Left renal pelvis (tissue), 4 donors: Measurements from ENCODE around the gene BAX. TPM values are rescaled to one million over a fixed set of nuclear protein-coding genes. Genes with fewer than 3 reads are reported as not detected.

Experiments used
- DNase-seq, 4 donors: peaks; one replicate each; pipeline ENCODE4 v3.0.0-alpha.2; 2013; ENCODE audit warnings: low read depth in 4 of 4, low spot score in 3 of 4
- polyA plus RNA-seq, 4 donors: library from polyadenylated mRNA; unstranded; fragments of 120-200 nt; gene quantifications; one replicate each; pipeline ENCODE4 v1.2.1, GENCODE V29; 2013; ENCODE audit not compliant: insufficient read length in 4 of 4

Gene BAX
- polyA plus RNA-seq, 4 donors = 49.6 to 83.8 (median 71.4) TPM

- no peak for DNase-seq
Observed at GRCh38 chr19:48977061-48977460, 22.4 kb downstream of the BAX start.

DNA sequence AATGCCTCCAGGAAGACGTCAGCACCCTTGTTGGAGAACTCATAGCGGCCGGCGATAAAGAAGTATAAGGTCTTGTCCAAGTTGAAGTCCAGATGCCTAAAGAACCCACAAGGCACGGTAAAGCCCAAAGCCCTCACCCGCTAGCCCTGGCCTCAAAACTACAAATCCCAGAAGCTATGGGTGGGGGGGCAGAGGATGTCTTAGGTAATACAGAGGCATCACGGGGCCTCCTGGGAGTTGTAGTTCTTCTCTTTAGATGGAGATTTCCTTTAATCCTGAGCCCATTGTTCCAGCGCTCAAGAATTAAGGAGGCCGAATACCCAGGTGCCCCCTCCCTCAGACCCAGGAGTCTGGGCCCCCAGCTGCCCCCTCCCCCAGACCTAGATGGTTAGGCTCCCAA lies 27.6 kb downstream of the BAX start:
- no peak for DNase-seq

GRCh38 chr19:48985711-48986110 lies 31.0 kb downstream of the BAX start:
- no peak for DNase-seq

- no peak for DNase-seq
Observed at GRCh38 chr19:48986211-48986610, 31.5 kb downstream of the BAX start.

- no peak for DNase-seq
Observed at GRCh38 chr19:48987323-48987722, 32.6 kb downstream of the BAX start.

- no peak for DNase-seq
Observed at GRCh38 chr19:48988286-48988685, 33.6 kb downstream of the BAX start.

DNA sequence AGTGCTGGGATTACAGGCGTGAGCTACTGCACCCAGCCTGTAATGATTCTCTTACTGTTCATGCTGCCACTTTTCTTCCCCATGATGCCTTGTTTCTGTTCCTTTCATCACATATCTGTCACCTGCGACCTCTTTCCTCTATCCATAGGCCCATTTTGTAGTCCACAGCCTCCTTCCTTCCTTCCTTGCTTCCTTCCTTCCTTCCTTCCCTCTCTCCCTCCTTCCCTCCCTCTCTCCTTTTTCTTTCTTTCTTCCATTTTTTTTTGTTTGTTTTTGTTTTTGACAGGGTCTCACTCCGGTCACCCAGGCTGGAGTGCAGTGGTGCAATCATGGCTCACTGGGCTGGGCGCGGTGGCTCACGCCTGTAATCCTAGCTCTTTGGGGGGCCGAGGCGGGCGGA lies 34.2 kb downstream of the BAX start:
- no peak for DNase-seq

DNA sequence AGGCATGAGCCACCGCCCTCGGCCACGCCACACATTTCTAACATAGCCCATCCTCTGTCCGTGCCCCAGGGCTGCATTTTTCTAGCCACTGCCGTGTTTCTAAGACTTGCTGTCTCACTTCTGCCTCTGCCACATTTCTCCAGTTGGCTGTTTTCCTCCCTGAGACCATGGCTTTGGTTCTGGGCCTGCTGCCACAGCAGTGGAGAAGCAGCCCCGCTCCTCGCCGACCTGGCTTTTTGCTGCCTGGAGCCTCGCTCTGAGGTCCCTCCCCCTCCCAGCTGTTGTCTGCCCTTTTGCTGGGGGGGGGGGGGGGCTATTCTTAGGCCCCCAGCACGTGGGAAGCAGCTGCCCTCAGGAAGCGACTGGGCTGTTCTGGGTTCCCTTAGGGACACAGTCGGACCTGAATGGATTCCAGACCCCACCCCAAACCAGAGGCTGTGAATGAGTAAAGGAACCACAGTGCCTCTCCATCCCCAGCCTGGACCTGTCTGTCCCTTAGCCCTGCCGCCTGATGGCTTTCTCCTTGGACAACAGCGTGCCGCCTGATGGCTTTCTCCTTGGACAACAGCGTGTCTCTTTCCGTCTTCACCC lies 35.1 kb downstream of the BAX start:
- no peak for DNase-seq

GRCh38 chr19:48990400-48990799 lies 35.7 kb downstream of the BAX start:
- DNase-seq = no peak

- no peak for DNase-seq
Observed at GRCh38 chr19:48991011-48991609, 36.4 kb downstream of the BAX start.

- DNase-seq = peak in 2 of 4 donors; percentile 31 to 53
Observed at GRCh38 chr19:48991873-48992580, 37.4 kb downstream of the BAX start.

DNA sequence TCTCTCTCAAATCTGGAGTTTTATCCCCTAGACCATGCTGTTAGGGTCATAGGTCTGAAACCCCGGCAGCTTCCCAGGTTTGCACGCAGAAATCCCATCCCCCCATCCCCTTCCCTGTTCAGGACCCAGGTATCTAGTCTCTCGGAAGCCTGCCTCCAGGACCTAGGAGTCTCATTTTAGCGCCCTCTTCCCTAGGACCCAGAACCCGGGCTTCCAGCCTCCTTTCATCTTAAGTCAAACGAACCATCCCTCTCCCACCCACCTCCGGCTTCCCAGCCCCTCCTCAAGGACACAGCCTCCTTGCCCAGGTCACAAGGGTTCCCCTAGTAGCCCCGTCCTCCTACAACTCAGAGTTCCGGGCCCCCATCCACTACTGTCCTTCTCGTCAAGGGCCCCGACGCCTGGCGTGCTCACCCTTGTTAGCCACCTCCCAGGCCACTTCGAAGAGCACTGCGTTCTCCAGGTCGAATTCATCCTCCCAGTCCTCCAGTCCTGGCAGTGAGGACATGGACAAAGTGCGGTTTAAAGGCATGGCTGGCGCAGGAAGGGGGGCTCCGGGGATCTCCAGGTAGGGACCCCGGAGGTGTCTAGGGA lies 38.0 kb downstream of the BAX start:
- DNase-seq = no peak

- DNase-seq = peak; percentile 98 to 99 (median 99)
Observed at GRCh38 chr19:48993175-48994034, 38.7 kb downstream of the BAX start, which contains the start of the genes GYS1 and RUVBL2. Gene GYS1 (minus strand): TSS chr19:48993309. CDS start chr19:48993112, 197 bp downstream. Gene RUVBL2 (plus strand): TSS chr19:48993887. CDS start chr19:48993912, 25 bp downstream.

DNA sequence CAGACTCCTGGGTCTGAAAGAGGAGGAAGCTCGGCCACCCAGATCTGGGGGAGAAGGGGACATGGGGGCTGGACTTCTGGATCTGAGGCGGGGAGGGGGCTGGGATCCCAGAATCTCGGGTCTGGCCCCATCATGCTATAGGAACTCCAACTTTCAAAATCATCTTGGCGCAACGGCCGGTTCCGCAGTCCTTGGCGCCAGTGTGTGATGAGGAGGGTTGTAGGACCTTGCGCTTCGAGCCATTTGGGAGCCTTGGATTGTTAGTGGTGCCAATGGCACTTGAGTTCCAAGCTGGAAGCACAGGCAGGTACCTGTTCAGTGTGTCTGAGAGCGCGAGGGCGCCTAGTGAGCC lies 39.3 kb downstream of the BAX start:
- DNase-seq = no peak

DNA sequence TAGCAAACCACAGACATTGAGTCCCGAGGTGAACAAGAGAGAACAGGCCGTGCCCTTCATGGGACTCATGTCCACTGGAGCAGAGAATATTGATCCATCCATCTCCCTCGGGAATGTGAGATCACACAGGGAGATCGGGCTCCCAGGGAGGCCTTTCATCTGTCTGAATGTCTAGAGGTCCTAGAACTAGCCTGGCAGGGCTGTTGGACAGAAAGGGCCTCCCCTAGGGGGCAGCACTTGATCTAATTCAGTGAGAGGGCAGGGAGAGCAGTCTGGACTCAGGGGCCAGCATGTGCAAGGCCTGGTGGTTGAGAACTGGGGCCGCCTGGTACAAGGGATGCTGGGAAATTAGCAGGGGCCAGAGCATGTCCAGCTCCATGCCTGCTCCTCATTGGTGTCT lies 43.3 kb downstream of the BAX start:
- no peak for DNase-seq

- no peak for DNase-seq
Observed at GRCh38 chr19:48999481-49000325, 45.0 kb downstream of the BAX start.

DNA sequence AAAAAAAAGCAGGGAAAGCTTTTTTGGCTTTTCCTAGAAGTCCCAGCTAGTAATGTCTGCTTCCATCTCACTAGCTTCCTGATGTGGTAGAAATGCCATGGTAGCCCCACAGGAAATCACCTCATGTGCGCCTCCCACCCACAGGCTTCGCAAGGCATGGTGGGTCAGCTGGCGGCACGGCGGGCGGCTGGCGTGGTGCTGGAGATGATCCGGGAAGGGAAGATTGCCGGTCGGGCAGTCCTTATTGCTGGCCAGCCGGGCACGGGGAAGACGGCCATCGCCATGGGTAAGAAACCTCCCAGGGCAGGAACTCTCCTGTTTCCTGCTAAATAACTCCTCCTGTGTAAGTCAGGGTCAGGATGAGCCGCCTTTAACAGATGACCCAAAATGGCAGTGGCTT lies 49.5 kb downstream of the BAX start:
- no peak for DNase-seq

GRCh38 chr19:49004964-49005614 lies 50.4 kb downstream of the BAX start:
- DNase-seq = no peak

DNA sequence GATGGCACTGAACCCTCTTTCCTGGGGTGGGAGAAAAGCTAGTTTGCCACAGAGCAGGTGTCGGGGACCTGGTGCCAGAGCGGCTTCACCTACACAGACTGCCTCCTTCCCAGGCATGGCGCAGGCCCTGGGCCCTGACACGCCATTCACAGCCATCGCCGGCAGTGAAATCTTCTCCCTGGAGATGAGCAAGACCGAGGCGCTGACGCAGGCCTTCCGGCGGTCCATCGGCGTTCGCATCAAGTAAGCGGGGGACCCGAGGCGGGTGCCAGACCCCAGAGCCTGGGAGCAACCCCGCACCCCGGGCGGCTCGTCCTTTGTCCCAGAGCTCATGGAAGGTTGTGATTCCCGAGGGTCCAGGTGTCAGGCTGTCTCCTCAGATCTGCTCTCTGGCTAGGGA lies 52.2 kb downstream of the BAX start:
- DNase-seq = no peak
